Measurements from ENCODE around the gene CNTRL. TPM values are rescaled to one million over a fixed set of nuclear protein-coding genes. Genes with fewer than 3 reads are reported as not detected.

The CNTRL gene
- total RNA-seq, 1 experiment from 2014 or later: 13.4 TPM

DNA sequence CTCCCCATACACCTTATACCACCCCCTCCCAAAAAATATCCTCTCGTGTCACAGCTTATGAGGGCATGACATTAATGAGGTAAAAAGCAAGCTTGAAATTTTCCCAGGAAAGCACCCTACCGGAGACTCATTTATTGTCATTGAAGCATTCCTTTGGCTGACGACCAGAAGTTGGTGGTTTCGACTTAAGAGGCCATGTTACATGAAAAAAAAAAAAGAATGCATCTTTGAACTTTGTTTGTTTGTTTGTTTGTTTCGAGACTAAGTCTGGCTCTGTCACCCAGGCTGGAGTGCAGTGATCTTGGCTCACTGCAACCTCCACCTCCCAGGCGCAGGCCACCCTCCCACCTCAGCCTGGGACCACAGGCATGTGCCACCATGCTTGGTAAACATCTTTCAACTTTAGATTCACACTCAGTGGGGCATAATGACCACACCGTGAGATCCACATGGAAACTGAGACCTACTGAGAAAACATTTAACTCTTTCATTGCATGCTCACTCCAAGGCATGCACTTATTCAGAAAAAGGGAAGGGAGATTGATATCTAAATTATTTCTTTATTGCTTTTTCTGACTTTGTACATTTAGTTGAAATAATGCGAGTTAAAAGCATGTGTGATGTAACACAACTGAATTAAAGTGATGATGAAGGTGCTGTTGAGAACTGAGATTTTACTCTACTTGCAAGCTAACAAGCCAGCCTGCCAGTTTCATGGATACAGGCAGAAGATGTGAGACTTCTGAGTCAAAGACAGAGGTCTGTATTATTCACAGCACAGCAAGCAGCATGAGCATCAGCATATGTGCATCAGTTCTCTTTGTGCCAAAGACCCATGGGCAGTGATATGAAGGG lies 132.0 kb downstream of the CNTRL start:
- POLR2A ChIA-PET: no interaction called here
- Histone ChIP-seq H2AFZ (ENCODE audit: low read depth, low read length, poor library complexity, severe bottlenecking) (no peak overlapping the region), H3K9me3 (ENCODE audit: control insufficient read depth in 1 of 2, insufficient read depth in 1 of 2, low read depth in 1 of 2, low read length in 2 of 2) (no peaks in the 10 kb centered on the region), H3K27ac (ENCODE audit: low read depth, low read length) (no peak overlapping the region), H3K4me3 (replicated peaks in 1 of 2; ENCODE audit: low read depth in 1 of 2, low read length in 2 of 2) (no peak overlapping the region), H3K79me2 (ENCODE audit: insufficient read depth, low read length) (no peaks in the 10 kb centered on the region), H3K36me3 (ENCODE audit: control insufficient read depth in 1 of 2, insufficient read depth in 2 of 2, low read length in 2 of 2) (no peaks in the 10 kb centered on the region), H3K4me1 (ENCODE audit: control insufficient read depth in 1 of 2, insufficient read depth in 2 of 2, low read length in 2 of 2) (peaks cover 4% of the 10 kb centered on the region in 2 experiments; a peak in 2 of 4 replicates), H4K20me1 (ENCODE audit: insufficient read depth) (no peaks in the 10 kb centered on the region), H3K9ac (ENCODE audit: low read length) (no peak overlapping the region), H3K4me2 (ENCODE audit: low read length) (no peak overlapping the region), H3K9me2 (ENCODE audit: insufficient read depth) (no peaks in the 10 kb centered on the region), H3K27me3 (ENCODE audit: insufficient read depth, low read length) (no peaks in the 10 kb centered on the region)
- CTCF ChIA-PET: no interaction called here
- TF ChIP-seq RAD21 (IDR thresholded peaks at IDR 0.05; ENCODE audit: low read depth) (no peak), FOSL1 (IDR thresholded peaks at IDR 0.05; ENCODE audit: low read depth) (no peak), ZFX (IDR thresholded peaks at IDR 0.05) (no peak), CEBPB (IDR thresholded peaks at IDR 0.05; ENCODE audit: low read depth) (no peak), EZH2 (IDR thresholded peaks at IDR 0.05) (no peak), CBX3 (IDR thresholded peaks at IDR 0.05; ENCODE audit: low read depth) (no peak)
- TF ChIP-seq, protein P1, sequence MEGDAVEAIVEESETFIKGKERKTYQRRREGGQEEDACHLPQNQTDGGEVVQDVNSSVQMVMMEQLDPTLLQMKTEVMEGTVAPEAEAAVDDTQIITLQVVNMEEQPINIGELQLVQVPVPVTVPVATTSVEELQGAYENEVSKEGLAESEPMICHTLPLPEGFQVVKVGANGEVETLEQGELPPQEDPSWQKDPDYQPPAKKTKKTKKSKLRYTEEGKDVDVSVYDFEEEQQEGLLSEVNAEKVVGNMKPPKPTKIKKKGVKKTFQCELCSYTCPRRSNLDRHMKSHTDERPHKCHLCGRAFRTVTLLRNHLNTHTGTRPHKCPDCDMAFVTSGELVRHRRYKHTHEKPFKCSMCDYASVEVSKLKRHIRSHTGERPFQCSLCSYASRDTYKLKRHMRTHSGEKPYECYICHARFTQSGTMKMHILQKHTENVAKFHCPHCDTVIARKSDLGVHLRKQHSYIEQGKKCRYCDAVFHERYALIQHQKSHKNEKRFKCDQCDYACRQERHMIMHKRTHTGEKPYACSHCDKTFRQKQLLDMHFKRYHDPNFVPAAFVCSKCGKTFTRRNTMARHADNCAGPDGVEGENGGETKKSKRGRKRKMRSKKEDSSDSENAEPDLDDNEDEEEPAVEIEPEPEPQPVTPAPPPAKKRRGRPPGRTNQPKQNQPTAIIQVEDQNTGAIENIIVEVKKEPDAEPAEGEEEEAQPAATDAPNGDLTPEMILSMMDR (IDR thresholded peaks at IDR 0.05 in 2 of 3, conservative IDR thresholded peaks at IDR 0.05 in 1 of 3; ENCODE audit: borderline replicate concordance in 1 of 3, insufficient read depth in 1 of 3, low read depth in 2 of 3, low read length in 2 of 3): no peak
- TF ChIP-seq, protein P2, sequence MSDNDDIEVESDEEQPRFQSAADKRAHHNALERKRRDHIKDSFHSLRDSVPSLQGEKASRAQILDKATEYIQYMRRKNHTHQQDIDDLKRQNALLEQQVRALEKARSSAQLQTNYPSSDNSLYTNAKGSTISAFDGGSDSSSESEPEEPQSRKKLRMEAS (IDR thresholded peaks at IDR 0.05): no peak
- ATAC-seq: no peak
- no peak for DNase-seq (ENCODE audit: low read depth, low spot score)
- RAD21 ChIA-PET (ENCODE audit: low non-redundant PET in 1 of 2, low total read pairs in 2 of 2, uncharacterized antibody in 2 of 2, unreplicated experiment in 2 of 2): no interaction called here
- intact Hi-C loops (cut with micrococcal nuclease): no loop called here
- BruUV-seq (replicated peaks): no TSS peak
